ENCODE measurements around the gene SNAPC2. TPM values are rescaled to one million over a fixed set of nuclear protein-coding genes. Genes with fewer than 3 reads are reported as not detected.

Gene SNAPC2
- total RNA-seq, 4 donors from 2014 or later: 6.4 to 13.0 (median 9.4) TPM

DNA sequence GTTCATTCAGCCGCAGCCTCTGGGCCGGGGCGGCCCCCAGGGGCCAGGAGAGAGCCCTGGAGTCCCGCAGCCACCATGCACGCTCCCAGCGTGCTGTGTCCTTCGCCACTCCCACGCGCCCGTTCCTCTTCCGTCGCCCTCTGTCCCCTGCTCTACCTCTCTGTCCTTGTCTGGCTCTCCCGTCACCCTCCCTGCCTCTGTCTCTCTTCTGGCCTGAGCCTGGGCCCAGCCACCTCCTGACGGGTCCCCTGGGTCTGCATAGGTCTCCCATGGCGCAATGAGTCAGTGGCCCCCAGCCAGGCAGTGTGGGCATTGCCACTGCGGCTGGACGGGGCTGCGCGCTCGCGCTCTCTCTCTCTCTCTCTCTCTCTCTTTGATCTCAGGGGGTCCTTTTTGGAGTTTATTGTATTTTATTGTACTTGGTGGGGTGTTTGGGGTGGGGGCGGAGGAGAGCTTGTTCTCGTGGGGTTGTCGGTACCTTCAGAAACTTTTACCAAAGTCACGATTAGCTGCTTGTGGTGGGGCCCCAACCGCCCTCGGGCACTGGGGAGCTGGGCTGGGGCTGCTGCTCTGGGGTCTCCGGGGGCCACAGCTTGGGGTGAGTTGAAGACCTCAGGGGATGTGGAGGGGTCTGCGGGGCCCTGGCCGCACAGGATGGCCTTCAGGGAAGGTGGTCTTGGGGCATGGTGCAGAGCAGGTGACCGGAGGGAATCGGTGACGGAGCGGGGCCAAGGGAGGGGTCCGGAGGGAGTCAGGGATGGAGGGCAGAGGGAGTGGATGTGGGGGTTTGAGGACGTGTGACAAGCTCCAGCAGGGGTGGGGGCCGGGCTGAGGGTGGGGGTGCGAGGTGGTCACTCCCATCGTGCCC lies 7.2 kb upstream of the SNAPC2 start:
- TF ChIP-seq CTCF (IDR thresholded peaks at IDR 0.05; ENCODE audit: low read depth): no peak

- no peak for TF ChIP-seq CTCF (IDR thresholded peaks at IDR 0.05; ENCODE audit: low read depth)
Observed at GRCh38 chr19:7913652-7914051, 6.5 kb upstream of the SNAPC2 start.

DNA sequence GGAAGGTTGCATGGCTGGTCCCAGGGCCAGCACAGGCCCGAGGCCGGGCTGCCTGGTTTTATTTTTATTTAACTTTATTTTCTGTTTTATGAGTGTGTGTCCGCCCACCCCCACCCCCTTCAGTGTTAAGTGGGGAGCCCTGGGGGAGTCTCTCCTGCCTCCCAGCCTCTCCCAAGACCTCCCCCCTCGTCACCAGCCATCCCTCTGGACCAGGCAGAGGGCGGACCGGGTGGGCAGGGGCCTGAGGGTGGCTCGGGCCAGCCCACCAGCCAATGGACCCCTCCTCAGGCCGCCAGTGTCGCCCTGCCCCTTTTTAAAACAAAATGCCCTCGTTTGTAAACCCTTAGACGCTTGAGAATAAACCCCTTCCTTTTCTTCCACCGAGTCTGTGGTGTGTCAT lies 6.0 kb upstream of the SNAPC2 start:
- no peak for TF ChIP-seq CTCF (IDR thresholded peaks at IDR 0.05; ENCODE audit: low read depth)

GRCh38 chr19:7914598-7915045 lies 5.5 kb upstream of the SNAPC2 start, which contains the start of gene TGFBR3L:
TGFBR3L (plus strand) TSS chr19:7914830.
- TF ChIP-seq CTCF (IDR thresholded peaks at IDR 0.05; ENCODE audit: low read depth): no peak

DNA sequence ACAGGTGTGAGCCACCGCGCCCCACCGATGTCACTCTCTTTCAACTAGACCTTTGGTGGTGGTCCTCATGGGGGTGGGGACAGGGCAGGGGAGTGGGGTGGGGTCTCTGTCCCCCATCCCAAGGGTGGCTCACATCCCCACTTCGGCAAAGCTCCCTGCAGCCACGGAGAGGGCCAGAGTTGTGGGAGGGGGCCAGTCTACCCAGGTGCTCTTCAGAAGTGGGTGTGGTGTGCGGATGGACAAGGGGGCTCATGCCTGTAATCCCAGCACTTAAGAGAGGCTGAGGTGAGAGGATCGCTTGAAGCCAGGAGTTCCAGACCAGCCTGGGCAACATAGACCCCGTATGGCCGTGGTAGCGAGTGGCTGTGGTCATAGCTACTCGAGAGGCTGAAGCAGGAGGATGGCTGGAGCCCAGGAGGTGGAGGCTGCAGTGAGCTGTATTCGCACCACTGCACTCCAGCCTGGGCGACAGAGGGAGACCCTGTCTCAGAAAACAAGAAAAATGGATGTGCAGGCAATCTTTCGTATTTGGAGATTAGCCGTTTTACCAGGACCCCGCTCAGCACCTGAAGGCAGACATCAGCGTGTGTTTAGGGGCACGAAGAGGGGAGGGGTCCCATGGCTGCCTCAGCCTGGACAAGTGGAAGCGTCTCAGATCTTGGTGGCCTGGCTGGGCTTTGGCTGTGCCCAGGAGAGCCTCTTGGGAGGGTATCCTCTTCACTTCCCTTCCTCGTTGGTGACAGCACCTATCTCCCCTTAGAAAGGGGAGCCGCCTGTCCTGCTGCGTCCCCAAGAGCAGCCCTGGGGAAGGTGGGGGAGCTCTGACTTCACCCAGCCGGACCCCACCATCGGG lies 4.7 kb upstream of the SNAPC2 start:
- no peak for TF ChIP-seq CTCF (IDR thresholded peaks at IDR 0.05; ENCODE audit: low read depth)

DNA sequence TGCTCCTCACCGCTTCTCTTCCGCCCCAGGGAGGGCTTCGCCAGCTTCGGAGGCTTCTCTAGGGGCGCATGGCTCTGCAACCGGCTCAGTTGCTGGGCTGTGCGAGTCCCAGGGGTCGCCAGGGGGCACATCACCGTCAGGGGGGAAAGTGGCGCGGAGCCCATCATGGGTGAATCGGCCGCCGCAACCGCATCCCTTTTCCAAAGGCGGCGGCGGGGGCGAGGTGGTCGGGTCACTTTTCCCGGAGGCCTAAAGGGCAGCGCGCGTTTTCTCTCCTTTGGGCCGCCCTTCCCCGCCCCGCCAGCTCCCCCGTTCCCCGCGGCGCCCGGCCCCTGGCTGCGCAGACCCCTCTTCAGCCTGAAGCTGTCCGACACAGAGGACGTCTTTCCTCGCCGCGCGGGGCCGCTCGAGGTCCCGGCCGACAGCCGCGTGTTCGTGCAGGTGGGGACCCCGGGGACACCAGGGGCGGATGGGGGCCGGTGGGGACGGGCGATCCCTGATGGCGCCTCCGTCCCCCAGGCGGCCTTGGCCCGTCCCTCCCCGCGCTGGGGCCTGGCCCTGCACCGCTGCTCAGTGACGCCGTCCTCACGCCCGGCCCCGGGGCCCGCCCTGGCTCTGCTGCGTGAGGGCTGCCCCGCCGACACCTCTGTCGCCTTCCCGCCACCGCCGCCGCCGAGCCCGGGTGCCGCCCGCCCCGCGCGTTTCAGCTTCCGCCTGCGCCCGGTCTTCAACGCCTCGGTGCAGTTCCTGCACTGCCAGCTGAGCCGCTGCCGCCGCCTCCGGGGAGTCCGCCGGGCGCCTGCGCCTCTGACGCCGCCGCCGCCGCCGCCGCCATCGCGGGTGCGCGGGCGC lies 3.8 kb upstream of the SNAPC2 start:
- no peak for TF ChIP-seq CTCF (IDR thresholded peaks at IDR 0.05; ENCODE audit: low read depth)

Data from subcutaneous adipose tissue (tissue), 4 donors.